B cell (primary cell): ENCODE data around the gene CD86. TPM values are rescaled to one million over a fixed set of nuclear protein-coding genes. Genes with fewer than 3 reads are reported as not detected.

Experiments
- ATAC-seq: fragments of 200-7000 bp; cut with Tn5 transposase; one replicate; pipeline ENCODE4 v1.10.0; 2021; ENCODE audit warnings: low read depth, mild to moderate bottlenecking, moderate number of reproducible peaks, moderate library complexity
- CTCF ChIA-PET: fragments of 350-600 bp; sonication (Branson Sonifier 250); formaldehyde crosslinking; loops from one replicate; lab custom pipeline; 2021; ENCODE audit warnings: antibody characterized with exemption, inconsistent platforms; lab: Charles Lee
- POLR2A ChIA-PET: fragments of 350-600 bp; sonication (Branson Sonifier 250); formaldehyde crosslinking; loops from one replicate; lab custom pipeline; 2021; ENCODE audit warnings: antibody characterized with exemption; lab: Charles Lee
- DNase-seq: peaks from one replicate; pipeline ENCODE4 v3.0.0; 2013
- H2AFZ ChIP-seq: 2 replicates; pipeline ENCODE4 v1.6.1; 2012; ENCODE audit warnings: mild to moderate bottlenecking, low read depth, low read length; ENCODE audit not compliant: insufficient read depth, poor library complexity, severe bottlenecking
- H3K27ac ChIP-seq, 2 donors: 1 replicate in 1 of 2; 2 replicates in 1 of 2; pipeline ENCODE4 v1.5.1; 2012 to 2013; ENCODE audit warnings: low read length in 2 of 2, mild to moderate bottlenecking in 2 of 2, moderate library complexity in 1 of 2
- H3K27me3 ChIP-seq, 4 experiments: fragments of 200-600 bp in 1 of 4; sonication (generic) in 1 of 4; replicated peaks in 1 of 4; 1 replicate in 2 of 4; 2 replicates in 2 of 4; pipeline versions ENCODE4 v1.6.1 to v1.7.0; 2013 to 2016; ENCODE audit warnings: low read length in 3 of 4, mild to moderate bottlenecking in 2 of 4, mixed read lengths in 1 of 4, moderate library complexity in 1 of 4; ENCODE audit not compliant: insufficient read depth in 4 of 4, control insufficient read depth in 3 of 4; ENCODE audit errors: control extremely low read depth in 1 of 4
- H3K36me3 ChIP-seq, 2 experiments: replicated peaks in 1 of 2; 1 replicate in 1 of 2; 2 replicates in 1 of 2; pipeline versions ENCODE4 v1.6.1 to v1.7.1; 2013; ENCODE audit warnings: low read length in 1 of 2; ENCODE audit not compliant: insufficient read depth in 2 of 2, control insufficient read depth in 1 of 2; ENCODE audit errors: control extremely low read depth in 1 of 2, extremely low read depth in 1 of 2
- H3K4me1 ChIP-seq, 2 donors: fragments of 200-600 bp in 1 of 2; sonication (generic) in 1 of 2; 1 replicate in 1 of 2; 2 replicates in 1 of 2; pipeline versions ENCODE4 v1.5.1 to v1.6.1; 2013 to 2017; ENCODE audit warnings: low read length in 2 of 2; ENCODE audit not compliant: control insufficient read depth in 2 of 2, insufficient read depth in 2 of 2
- H3K4me2 ChIP-seq: replicated peaks from 2 replicates; pipeline ENCODE3; 2012; ENCODE audit warnings: mild to moderate bottlenecking, low read depth, low read length; ENCODE audit not compliant: poor library complexity, severe bottlenecking
- H3K4me3 ChIP-seq, 5 experiments: fragments of 200-600 bp in 1 of 5; sonication (generic) in 1 of 5; 1 replicate in 3 of 5; 2 replicates in 2 of 5; pipeline versions ENCODE4 v1.5.1 to v1.7.0; 2011 to 2016; ENCODE audit warnings: low read length in 4 of 5, mild to moderate bottlenecking in 4 of 5, low read depth in 2 of 5, control low read depth in 1 of 5, moderate library complexity in 1 of 5; ENCODE audit not compliant: insufficient read depth in 1 of 5; ENCODE audit errors: control extremely low read depth in 1 of 5, extremely low read depth in 1 of 5
- H3K79me2 ChIP-seq: fragments of 200-600 bp; sonication (generic); one replicate; pipeline ENCODE4 v1.6.0; 2016; ENCODE audit warnings: low read length; ENCODE audit not compliant: control insufficient read depth, insufficient read depth
- H3K9ac ChIP-seq: fragments of 200-600 bp; sonication (generic); 2 replicates; pipeline ENCODE4 v1.6.1; 2017; ENCODE audit warnings: mild to moderate bottlenecking, low read length, moderate library complexity
- H3K9me3 ChIP-seq, 3 donors: one replicate each; pipeline versions ENCODE4 v1.6.1 to v1.7.1; 2013; ENCODE audit warnings: low read length in 2 of 3; ENCODE audit not compliant: control insufficient read depth in 2 of 3, insufficient read depth in 1 of 3; ENCODE audit errors: control extremely low read depth in 1 of 3
- H4K20me1 ChIP-seq: 2 replicates; pipeline ENCODE4 v1.6.0; 2012; ENCODE audit warnings: mild to moderate bottlenecking, low read length; ENCODE audit not compliant: insufficient read depth, control insufficient read depth, poor library complexity, severe bottlenecking
- H3K27ac Mint-ChIP-seq: one replicate; pipeline ENCODE4 v1.8.0; 2021; ENCODE audit warnings: mixed read lengths
- H3K27me3 Mint-ChIP-seq: one replicate; pipeline ENCODE4 v1.8.0; 2021; ENCODE audit warnings: mixed read lengths
- H3K4me1 Mint-ChIP-seq: one replicate; pipeline ENCODE4 v1.8.0; 2021; ENCODE audit warnings: mixed read lengths
- H3K4me3 Mint-ChIP-seq: one replicate; pipeline ENCODE4 v1.8.0; 2021; ENCODE audit warnings: mixed read lengths
- H3K9me3 Mint-ChIP-seq: one replicate; pipeline ENCODE4 v1.8.0; 2022; ENCODE audit warnings: mixed read lengths; ENCODE audit not compliant: insufficient read depth
- CTCF ChIP-seq: fragments of 200-600 bp; IDR thresholded peaks from one replicate; pipeline ENCODE4 v1.8.0; 2022; ENCODE audit warnings: antibody characterized with exemption, mild to moderate bottlenecking
- EZH2 ChIP-seq: IDR thresholded peaks from 2 replicates; pipeline ENCODE4 v1.6.1; 2012; ENCODE audit warnings: borderline replicate concordance, low read depth, mild to moderate bottlenecking, moderate library complexity, low read length; ENCODE audit not compliant: insufficient read depth, poor library complexity, severe bottlenecking
- WGBS: methylation state at CpG from one replicate; pipeline ENCODE4 v1.1.5; 2013; ENCODE audit warnings: missing lambda C conversion rate; ENCODE audit not compliant: insufficient coverage; 5-methylcytosine and 5-hydroxymethylcytosine counted together
- intact Hi-C: fragments of 100-400 bp; cut with micrococcal nuclease; formaldehyde crosslinking; loops from one replicate; pipeline ENCODE4 v1.10.0; 2022
- polyA minus RNA-seq: library from RNA; depleted of rRNA, polyadenylated mRNA; stranded (reverse); fragments of >200 nt; gene quantifications from 2 replicates; pipeline ENCODE4 v1.2.3, GENCODE V29; 2012
- polyA plus RNA-seq: library from polyadenylated mRNA; depleted of rRNA; stranded (reverse); fragments of >200 nt; gene quantifications from 2 replicates; pipeline ENCODE4 v1.2.3, GENCODE V29; 2012
- total RNA-seq, 2 donors: library from RNA; stranded (reverse); fragments of 120-200 nt in 1 of 2; gene quantifications; 1 replicate in 1 of 2; 2 replicates in 1 of 2; pipeline versions ENCODE4 v1.2.3 to v1.2.4, GENCODE V29; 2013 to 2022

The CD86 gene
- total RNA-seq (31.5 and 37.6 TPM in 2 replicates), polyA plus RNA-seq (6.9 and 38.2 TPM in 2 replicates), polyA minus RNA-seq (13.8 and 26.1 TPM in 2 replicates)
- 60.0 TPM for total RNA-seq (2013)

- peaks cover 24 to 26% of the 10 kb centered on the region in 2 donors for H3K4me1 ChIP-seq
- H4K20me1 ChIP-seq = no peaks in the 10 kb centered on the region
- peaks cover 29% of the 10 kb centered on the region for H3K79me2 ChIP-seq
- H2AFZ ChIP-seq = peak within 1 kb of the TSS; percentile 9
- no peaks in the 10 kb centered on the region for H3K9me3 ChIP-seq
- Mint-ChIP-seq H3K27me3 (no peaks in the 10 kb centered on the region), H3K9me3 (no peaks in the 10 kb centered on the region), H3K4me1 (peaks cover 31% of the 10 kb centered on the region), H3K4me3 (peak within 1 kb of the TSS; percentile 83), H3K27ac (peak within 1 kb of the TSS; percentile 70)
- peak within 1 kb of the TSS in 1 of 2 donors; percentile 33 for H3K27ac ChIP-seq
- ChIA-PET POLR2A (interaction anchor here (0.7 to 1.7 kb wide), 3 partner anchors 9 to 48 kb away, joined by 4 to 8 read pairs (median 6); no protein-coding TSS in a partner anchor), CTCF (interaction anchor here (0.6 to 5.5 kb wide), 12 partner anchors 10 to 172 kb away, joined by 3 to 27 read pairs (median 4); no protein-coding TSS in a partner anchor)
- no peaks in the 10 kb centered on the region for H3K36me3 ChIP-seq
- no peaks in the 10 kb centered on the region for H3K27me3 ChIP-seq
- intact Hi-C loops = loop anchor here (1.0 kb wide), 1 partner anchor 9 kb away; no protein-coding TSS in a partner anchor
- DNase-seq (peak; percentile 70), ATAC-seq (peak; percentile 82)
- WGBS = 0% methylated on average over 2 of the region's 3 CpGs
- H3K4me3 ChIP-seq = peak within 1 kb of the TSS; percentile 30 to 70 (median 54)
- no peak for TF ChIP-seq CTCF
- H3K9ac ChIP-seq = peak within 1 kb of the TSS; percentile 40
- H3K4me2 ChIP-seq = peak within 1 kb of the TSS; percentile 59
These were observed at the start of gene CD86 for GRCh38 chr3:122055215-122055614. TSS of gene CD86 (plus strand) at chr3:122055362. CDS start at chr3:122055490, 128 bp downstream.

- Histone ChIP-seq H3K27me3 (no peaks in the 10 kb centered on the region), H3K4me2 (no peak overlapping the region), H3K36me3 (no peaks in the 10 kb centered on the region), H3K27ac (no peak overlapping the region), H3K4me1 (peaks cover 35 to 43% of the 10 kb centered on the region in 2 donors), H4K20me1 (no peaks in the 10 kb centered on the region), H3K9ac (no peak overlapping the region), H3K4me3 (no peak overlapping the region), H3K79me2 (no peaks in the 10 kb centered on the region), H3K9me3 (no peaks in the 10 kb centered on the region), H2AFZ (no peak overlapping the region)
- H3K4me3 Mint-ChIP-seq = no peak overlapping the region
- WGBS = 90% methylated on average over 2 of the region's 2 CpGs
- CTCF ChIA-PET = interaction anchor here (3.2 kb wide), 1 partner anchor 10 kb away, joined by 16 read pairs; no protein-coding TSS in a partner anchor
- H3K9me3 Mint-ChIP-seq = no peaks in the 10 kb centered on the region
- ATAC-seq (no peak), DNase-seq (no peak)
- POLR2A ChIA-PET = no interaction called here
- intact Hi-C loops = no loop called here
- peaks cover 51% of the 10 kb centered on the region for H3K4me1 Mint-ChIP-seq
- TF ChIP-seq EZH2 (no peak), CTCF (no peak)
- peak overlapping the region; percentile 6 for H3K27ac Mint-ChIP-seq
- H3K27me3 Mint-ChIP-seq = no peaks in the 10 kb centered on the region
These were observed 48.9 kb upstream of the CD86 start for GRCh38 chr3:122006267-122006666.
